ENCODE results near the gene CREM. TPM values are rescaled to one million over a fixed set of nuclear protein-coding genes. Genes with fewer than 3 reads are reported as not detected.

Gene CREM
- total RNA-seq, 2 experiments from 2014 or later, result 65.7 to 67.0 TPM

DNA sequence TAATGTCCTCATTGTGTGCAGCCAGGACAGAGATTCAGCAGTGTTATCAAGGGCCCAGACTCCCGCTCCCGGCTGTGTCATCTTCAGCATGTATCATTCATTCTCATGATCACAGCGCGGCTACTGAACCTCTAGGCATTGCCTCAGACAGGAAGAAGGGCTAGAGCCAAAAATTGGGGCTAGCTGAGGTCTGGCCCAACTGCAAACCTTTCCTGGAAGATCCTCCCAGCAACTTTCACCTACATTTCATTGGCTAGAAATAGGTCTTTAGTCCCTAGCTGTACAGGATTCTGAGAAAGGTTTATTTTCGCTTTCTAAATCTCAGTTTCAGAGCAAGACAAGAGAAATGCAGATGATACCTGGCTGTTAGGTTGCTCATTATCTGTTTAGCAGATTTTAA lies 81.9 kb downstream of the CREM start:
- peak overlapping the region; percentile 13 for H3K4me3 ChIP-seq (ENCODE audit: low read length)
- H3K27me3 ChIP-seq (ENCODE audit: control insufficient read depth in 1 of 2, insufficient read depth in 2 of 2, low read length in 2 of 2), result no peaks in the 10 kb centered on the region
- intact Hi-C loops (cut with DNase I, micrococcal nuclease), result no loop called here
- DNase-seq, result peak in 4 of 14 experiments; percentile 31 to 70 (median 42)
- Mint-ChIP-seq H3K27ac (peak overlapping the region; percentile 78), H3K4me1 (ENCODE audit: low read depth) (peaks cover 12% of the 10 kb centered on the region), H3K36me3 (ENCODE audit: low read depth) (peaks cover 8% of the 10 kb centered on the region), H3K27me3 (no peaks in the 10 kb centered on the region), H3K4me3 (peak overlapping the region; percentile 31), H3K9me3 (no peaks in the 10 kb centered on the region)
- peak; percentile 58 for ATAC-seq (ENCODE audit: poor library complexity)
- TF ChIP-seq, protein P1, sequence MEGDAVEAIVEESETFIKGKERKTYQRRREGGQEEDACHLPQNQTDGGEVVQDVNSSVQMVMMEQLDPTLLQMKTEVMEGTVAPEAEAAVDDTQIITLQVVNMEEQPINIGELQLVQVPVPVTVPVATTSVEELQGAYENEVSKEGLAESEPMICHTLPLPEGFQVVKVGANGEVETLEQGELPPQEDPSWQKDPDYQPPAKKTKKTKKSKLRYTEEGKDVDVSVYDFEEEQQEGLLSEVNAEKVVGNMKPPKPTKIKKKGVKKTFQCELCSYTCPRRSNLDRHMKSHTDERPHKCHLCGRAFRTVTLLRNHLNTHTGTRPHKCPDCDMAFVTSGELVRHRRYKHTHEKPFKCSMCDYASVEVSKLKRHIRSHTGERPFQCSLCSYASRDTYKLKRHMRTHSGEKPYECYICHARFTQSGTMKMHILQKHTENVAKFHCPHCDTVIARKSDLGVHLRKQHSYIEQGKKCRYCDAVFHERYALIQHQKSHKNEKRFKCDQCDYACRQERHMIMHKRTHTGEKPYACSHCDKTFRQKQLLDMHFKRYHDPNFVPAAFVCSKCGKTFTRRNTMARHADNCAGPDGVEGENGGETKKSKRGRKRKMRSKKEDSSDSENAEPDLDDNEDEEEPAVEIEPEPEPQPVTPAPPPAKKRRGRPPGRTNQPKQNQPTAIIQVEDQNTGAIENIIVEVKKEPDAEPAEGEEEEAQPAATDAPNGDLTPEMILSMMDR (IDR thresholded peaks at IDR 0.05), result no peak
- CTCF ChIA-PET, result interaction anchor here (1.1 to 2.6 kb wide), 3 partner anchors 13 to 82 kb away, joined by 3 to 7 read pairs (median 4); no protein-coding TSS in a partner anchor
- no peaks in the 10 kb centered on the region for H3K36me3 ChIP-seq (ENCODE audit: insufficient read depth, low read length)
- peak overlapping the region in 1 of 2 donors; percentile 40 for H3K27ac ChIP-seq (ENCODE audit: low read depth in 1 of 2, low read length in 2 of 2)
- POLR2A ChIA-PET, result interaction anchor here (1.3 to 1.5 kb wide), 2 partner anchors 13 to 82 kb away, joined by 3 to 5 read pairs; partner anchors contain the start of gene CREM
- H3K9me3 ChIP-seq (ENCODE audit: control insufficient read depth in 1 of 2, insufficient read depth in 1 of 2, low read length in 2 of 2), result no peaks in the 10 kb centered on the region
- H3K4me1 ChIP-seq (ENCODE audit: insufficient read depth, low read length), result peaks cover 7% of the 10 kb centered on the region

DNA sequence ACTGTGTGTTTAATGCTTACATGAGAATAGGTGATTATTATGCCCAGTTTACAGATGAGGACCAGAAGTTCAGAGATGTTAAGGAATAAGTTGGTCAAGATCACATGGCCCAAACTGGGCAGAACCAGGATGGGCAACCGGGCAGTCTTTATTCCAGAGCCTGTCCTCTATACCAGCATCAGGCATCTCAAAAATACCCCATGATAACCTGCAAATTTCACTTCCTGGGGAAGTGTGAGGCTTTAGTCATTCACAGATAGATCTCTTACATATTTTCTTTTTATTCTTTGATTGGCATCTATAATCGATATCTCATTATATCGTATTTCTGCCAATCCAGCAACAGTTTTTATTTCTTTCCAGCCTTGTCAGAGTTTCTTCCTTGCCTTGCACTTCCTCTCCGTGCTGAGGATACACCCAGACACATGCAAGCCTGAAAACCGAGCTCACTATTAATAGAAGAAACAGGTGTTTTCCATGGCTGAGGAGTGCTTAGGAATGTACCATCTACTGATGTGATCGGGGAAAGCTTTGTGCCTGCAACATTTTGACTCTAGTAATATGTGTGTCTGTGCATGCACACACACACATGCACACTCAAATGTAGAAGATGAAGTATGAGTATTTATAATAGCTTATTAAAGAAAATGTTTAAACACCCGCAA lies 82.4 kb downstream of the CREM start:
- H3K4me1 Mint-ChIP-seq (ENCODE audit: low read depth), result peaks cover 12% of the 10 kb centered on the region
- no peaks in the 10 kb centered on the region for H3K27me3 ChIP-seq (ENCODE audit: control insufficient read depth in 1 of 2, insufficient read depth in 2 of 2, low read length in 2 of 2)
- no peaks in the 10 kb centered on the region for H3K27me3 Mint-ChIP-seq
- H3K9me3 ChIP-seq (ENCODE audit: control insufficient read depth in 1 of 2, insufficient read depth in 1 of 2, low read length in 2 of 2), result no peaks in the 10 kb centered on the region
- peaks cover 7% of the 10 kb centered on the region for H3K4me1 ChIP-seq (ENCODE audit: insufficient read depth, low read length)
- intact Hi-C loops (cut with DNase I, micrococcal nuclease), result no loop called here
- TF ChIP-seq, protein P1 (IDR thresholded peaks at IDR 0.05), result no peak
- H3K36me3 Mint-ChIP-seq (ENCODE audit: low read depth), result peaks cover 8% of the 10 kb centered on the region
- no peaks in the 10 kb centered on the region for H3K9me3 Mint-ChIP-seq
- ChIA-PET POLR2A (interaction anchor here (1.1 to 1.5 kb wide), 2 partner anchors 14 to 83 kb away, joined by 3 read pairs; no protein-coding TSS in a partner anchor), CTCF (interaction anchor here (2.6 kb wide), 1 partner anchor 13 kb away, joined by 7 read pairs; no protein-coding TSS in a partner anchor)
- H3K27ac Mint-ChIP-seq, result peak overlapping the region; percentile 78
- H3K27ac ChIP-seq (ENCODE audit: low read depth in 1 of 2, low read length in 2 of 2), result peak overlapping the region in 1 of 2 donors; percentile 40
- H3K36me3 ChIP-seq (ENCODE audit: insufficient read depth, low read length), result no peaks in the 10 kb centered on the region
- DNase-seq (peak in 1 of 14 experiments; percentile 11), ATAC-seq (ENCODE audit: poor library complexity) (no peak)
- H3K4me3 ChIP-seq (ENCODE audit: low read length), result peak overlapping the region; percentile 13
- H3K4me3 Mint-ChIP-seq, result peak overlapping the region; percentile 36

DNA sequence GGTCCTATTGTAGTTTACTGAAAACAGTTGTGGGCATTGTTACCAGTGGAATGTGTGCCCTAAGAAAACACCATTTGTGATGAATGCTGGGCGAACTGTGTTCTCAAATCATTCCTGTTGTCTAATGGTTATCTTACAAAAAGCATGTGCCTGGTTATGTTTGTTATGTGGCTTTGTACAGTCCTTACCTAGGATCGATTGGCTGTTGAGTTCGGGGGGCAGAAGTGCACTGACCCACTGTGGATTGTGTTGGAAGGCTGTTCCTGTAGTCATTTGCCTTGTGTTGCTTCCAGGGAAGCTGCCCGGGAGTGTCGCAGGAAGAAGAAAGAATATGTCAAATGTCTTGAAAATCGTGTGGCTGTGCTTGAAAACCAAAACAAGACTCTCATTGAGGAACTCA lies 84.3 kb downstream of the CREM start:
- Mint-ChIP-seq H3K4me3 (no peak overlapping the region), H3K36me3 (ENCODE audit: low read depth) (peaks cover 8% of the 10 kb centered on the region), H3K4me1 (ENCODE audit: low read depth) (peaks cover 12% of the 10 kb centered on the region), H3K9me3 (no peaks in the 10 kb centered on the region), H3K27ac (no peak overlapping the region), H3K27me3 (no peaks in the 10 kb centered on the region)
- H3K4me1 ChIP-seq (ENCODE audit: insufficient read depth, low read length), result peaks cover 7% of the 10 kb centered on the region
- H3K36me3 ChIP-seq (ENCODE audit: insufficient read depth, low read length), result no peaks in the 10 kb centered on the region
- DNase-seq (no peak), ATAC-seq (ENCODE audit: poor library complexity) (no peak)
- no peak overlapping the region for H3K4me3 ChIP-seq (ENCODE audit: low read length)
- intact Hi-C loops (cut with DNase I, micrococcal nuclease), result loop anchor here in 1 of 2 experiments (10.0 kb wide), 1 partner anchor 556 kb away; no protein-coding TSS in a partner anchor
- TF ChIP-seq, protein P1 (IDR thresholded peaks at IDR 0.05), result no peak
- no peak overlapping the region for H3K27ac ChIP-seq (ENCODE audit: low read depth in 1 of 2, low read length in 2 of 2)
- H3K9me3 ChIP-seq (ENCODE audit: control insufficient read depth in 1 of 2, insufficient read depth in 1 of 2, low read length in 2 of 2), result no peaks in the 10 kb centered on the region
- H3K27me3 ChIP-seq (ENCODE audit: control insufficient read depth in 1 of 2, insufficient read depth in 2 of 2, low read length in 2 of 2), result no peaks in the 10 kb centered on the region
- ChIA-PET POLR2A (interaction anchor here (1.0 kb wide), 1 partner anchor 15 kb away, joined by 4 read pairs; no protein-coding TSS in a partner anchor), CTCF (interaction anchor here (0.8 kb wide), 1 partner anchor 98 kb away, joined by 3 read pairs; no protein-coding TSS in a partner anchor)
